ENCODE results near the gene SYNRG.

- no peak for TF ChIP-seq POLR2A (IDR thresholded peaks at IDR 0.05)
- TF ChIP-seq, protein P1, sequence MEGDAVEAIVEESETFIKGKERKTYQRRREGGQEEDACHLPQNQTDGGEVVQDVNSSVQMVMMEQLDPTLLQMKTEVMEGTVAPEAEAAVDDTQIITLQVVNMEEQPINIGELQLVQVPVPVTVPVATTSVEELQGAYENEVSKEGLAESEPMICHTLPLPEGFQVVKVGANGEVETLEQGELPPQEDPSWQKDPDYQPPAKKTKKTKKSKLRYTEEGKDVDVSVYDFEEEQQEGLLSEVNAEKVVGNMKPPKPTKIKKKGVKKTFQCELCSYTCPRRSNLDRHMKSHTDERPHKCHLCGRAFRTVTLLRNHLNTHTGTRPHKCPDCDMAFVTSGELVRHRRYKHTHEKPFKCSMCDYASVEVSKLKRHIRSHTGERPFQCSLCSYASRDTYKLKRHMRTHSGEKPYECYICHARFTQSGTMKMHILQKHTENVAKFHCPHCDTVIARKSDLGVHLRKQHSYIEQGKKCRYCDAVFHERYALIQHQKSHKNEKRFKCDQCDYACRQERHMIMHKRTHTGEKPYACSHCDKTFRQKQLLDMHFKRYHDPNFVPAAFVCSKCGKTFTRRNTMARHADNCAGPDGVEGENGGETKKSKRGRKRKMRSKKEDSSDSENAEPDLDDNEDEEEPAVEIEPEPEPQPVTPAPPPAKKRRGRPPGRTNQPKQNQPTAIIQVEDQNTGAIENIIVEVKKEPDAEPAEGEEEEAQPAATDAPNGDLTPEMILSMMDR (IDR thresholded peaks at IDR 0.05) = no peak
These were observed 30.8 kb upstream of the SYNRG start for GRCh38 chr17:37640015-37640414.
